ENCODE measurements around the gene MTFMT.
"Not testable (repeated sequence)": the region's sequence is repeated elsewhere in the genome, so short reads cannot be mapped to it uniquely, and the experiment has no call there.

Gene MTFMT

GRCh38 chr15:65040461-65040860 lies 11.0 kb upstream of the MTFMT start:
- in situ Hi-C loops (cut with MboI; ENCODE audit: low sequenced_read_pairs) = loop anchor here (25.0 kb wide), 1 partner anchor 247 kb away; the partner anchor contains the start of genes PARP16 and RNU5A-1

GRCh38 chr15:65038836-65039235 lies 9.4 kb upstream of the MTFMT start:
- in situ Hi-C loops (cut with MboI; ENCODE audit: low sequenced_read_pairs) = loop anchor here (25.0 kb wide), 1 partner anchor 248 kb away; the partner anchor contains the start of genes PARP16 and RNU5A-1

- in situ Hi-C loops (cut with MboI; ENCODE audit: low sequenced_read_pairs) = loop anchor here (25.0 kb wide), 1 partner anchor 249 kb away; the partner anchor contains the start of genes PARP16 and RNU5A-1
Observed at GRCh38 chr15:65038428-65038827, 9.0 kb upstream of the MTFMT start.

GRCh38 chr15:65037309-65037708 lies 7.9 kb upstream of the MTFMT start:
- in situ Hi-C loops (cut with MboI; ENCODE audit: low sequenced_read_pairs) = loop anchor here (25.0 kb wide), 1 partner anchor 250 kb away; the partner anchor contains the start of genes PARP16 and RNU5A-1

- in situ Hi-C loops (cut with MboI; ENCODE audit: low sequenced_read_pairs) = loop anchor here (25.0 kb wide), 1 partner anchor 253 kb away; the partner anchor contains the start of genes PARP16 and RNU5A-1
Observed at GRCh38 chr15:65034719-65035118, 5.3 kb upstream of the MTFMT start.

GRCh38 chr15:65033659-65034269 lies 4.3 kb upstream of the MTFMT start:
- in situ Hi-C loops (cut with MboI; ENCODE audit: low sequenced_read_pairs) = loop anchor here (25.0 kb wide), 1 partner anchor 254 kb away; the partner anchor contains the start of genes PARP16 and RNU5A-1

- in situ Hi-C loops (cut with MboI; ENCODE audit: low sequenced_read_pairs) = loop anchor here (25.0 kb wide), 1 partner anchor 254 kb away; the partner anchor contains the start of genes PARP16 and RNU5A-1
Observed at GRCh38 chr15:65032801-65033537, 3.5 kb upstream of the MTFMT start.

- in situ Hi-C loops (cut with MboI; ENCODE audit: low sequenced_read_pairs) = loop anchor here (25.0 kb wide), 1 partner anchor 258 kb away; the partner anchor contains the start of genes PARP16 and RNU5A-1
Observed at GRCh38 chr15:65029736-65030208, 333 bp upstream of the MTFMT start.

- in situ Hi-C loops (cut with MboI; ENCODE audit: low sequenced_read_pairs) = loop anchor here (25.0 kb wide), 1 partner anchor 259 kb away; the partner anchor contains the start of genes PARP16 and RNU5A-1
Observed at GRCh38 chr15:65028338-65028737, 1.1 kb downstream of the MTFMT start.

GRCh38 chr15:65027593-65027992 lies 1.8 kb downstream of the MTFMT start:
- in situ Hi-C loops (cut with MboI; ENCODE audit: low sequenced_read_pairs) = loop anchor here (25.0 kb wide), 1 partner anchor 260 kb away; the partner anchor contains the start of genes PARP16 and RNU5A-1

- in situ Hi-C loops (cut with MboI; ENCODE audit: low sequenced_read_pairs) = loop anchor here (25.0 kb wide), 1 partner anchor 261 kb away; the partner anchor contains the start of genes PARP16 and RNU5A-1
Observed at GRCh38 chr15:65026756-65027155, 2.7 kb downstream of the MTFMT start.

- in situ Hi-C loops (cut with MboI; ENCODE audit: low sequenced_read_pairs) = no loop called here
Observed at GRCh38 chr15:65021488-65021887, 8.0 kb downstream of the MTFMT start.

GRCh38 chr15:65020419-65020818 lies 9.0 kb downstream of the MTFMT start:
- in situ Hi-C loops (cut with MboI; ENCODE audit: low sequenced_read_pairs) = no loop called here

GRCh38 chr15:65011198-65011597 lies 18.2 kb downstream of the MTFMT start:
- in situ Hi-C loops (cut with MboI; ENCODE audit: low sequenced_read_pairs) = not testable (repeated sequence)

GRCh38 chr15:65008983-65009382 lies 20.5 kb downstream of the MTFMT start:
- in situ Hi-C loops (cut with MboI; ENCODE audit: low sequenced_read_pairs) = no loop called here

GRCh38 chr15:65006876-65007275 lies 22.6 kb downstream of the MTFMT start:
- in situ Hi-C loops (cut with MboI; ENCODE audit: low sequenced_read_pairs) = no loop called here

- in situ Hi-C loops (cut with MboI; ENCODE audit: low sequenced_read_pairs) = no loop called here
Observed at GRCh38 chr15:65004993-65005392, 24.4 kb downstream of the MTFMT start.

GRCh38 chr15:64997745-64998375 lies 31.6 kb downstream of the MTFMT start:
- in situ Hi-C loops (cut with MboI; ENCODE audit: low sequenced_read_pairs) = no loop called here

GRCh38 chr15:64997066-64997465 lies 32.4 kb downstream of the MTFMT start:
- in situ Hi-C loops (cut with MboI; ENCODE audit: low sequenced_read_pairs) = no loop called here

- in situ Hi-C loops (cut with MboI; ENCODE audit: low sequenced_read_pairs) = no loop called here
Observed at GRCh38 chr15:64993290-64993689, 36.1 kb downstream of the MTFMT start.

All from HL-60/S4 treated with phorbol 12-myristate 13-acetate at 8.2 ng/mL for 4 days and 3 days (cell line).